Smooth muscle cell (in vitro differentiated cells): ENCODE measurements around the gene MSLN. TPM values are rescaled to one million over a fixed set of nuclear protein-coding genes. Genes with fewer than 3 reads are reported as not detected.

Experiments
- DNase-seq: peaks from one replicate; lab custom pipeline; 2025; ENCODE audit not compliant: unreplicated experiment; lab: John Stamatoyannopoulos, UW
- H2AFZ ChIP-seq: fragments of 200-600 bp; sonication (generic); 2 replicates; pipeline ENCODE4 v1.6.0; 2016; ENCODE audit warnings: antibody characterized with exemption, low read depth, mild to moderate bottlenecking
- H3F3A ChIP-seq: fragments of 200-600 bp; sonication (generic); 2 replicates; pipeline ENCODE4 v1.6.0; 2017; ENCODE audit warnings: antibody characterized with exemption, low read depth
- H3K27ac ChIP-seq: fragments of 200-600 bp; sonication (generic); 2 replicates; pipeline ENCODE4 v1.5.1; 2016; ENCODE audit warnings: low read depth, mild to moderate bottlenecking
- H3K27me3 ChIP-seq: fragments of 200-600 bp; sonication (generic); 2 replicates; pipeline ENCODE4 v1.6.1; 2016; ENCODE audit warnings: low read depth, mild to moderate bottlenecking
- H3K36me3 ChIP-seq: fragments of 200-600 bp; sonication (generic); 2 replicates; pipeline ENCODE4 v1.5.1; 2016; ENCODE audit warnings: low read depth
- H3K4me1 ChIP-seq: fragments of 200-600 bp; sonication (generic); 2 replicates; pipeline ENCODE4 v1.5.1; 2016; ENCODE audit warnings: low read depth
- H3K4me2 ChIP-seq: fragments of 200-600 bp; sonication (generic); 2 replicates; pipeline ENCODE4 v1.6.0; 2016; ENCODE audit warnings: mild to moderate bottlenecking
- H3K4me3 ChIP-seq: fragments of 200-600 bp; sonication (generic); 2 replicates; pipeline ENCODE4 v1.5.1; 2016; ENCODE audit warnings: mild to moderate bottlenecking
- H3K79me2 ChIP-seq: fragments of 200-600 bp; sonication (generic); 2 replicates; pipeline ENCODE4 v1.6.0; 2016; ENCODE audit warnings: low read depth, mild to moderate bottlenecking
- H3K9ac ChIP-seq: fragments of 200-600 bp; sonication (generic); 2 replicates; pipeline ENCODE4 v1.6.0; 2016; ENCODE audit warnings: low read depth
- H3K9me3 ChIP-seq: fragments of 200-600 bp; sonication (generic); replicated peaks from 2 replicates; pipeline ENCODE4 v1.5.1; 2016; ENCODE audit warnings: low read depth
- H4K20me1 ChIP-seq: fragments of 200-600 bp; sonication (generic); 2 replicates; pipeline ENCODE4 v1.6.0; 2016; ENCODE audit warnings: low read depth
- CTCF ChIP-seq: fragments of 200-600 bp; sonication (generic); IDR thresholded peaks from 2 replicates; pipeline ENCODE4 v1.5.1; 2017; ENCODE audit warnings: borderline replicate concordance, mild to moderate bottlenecking, antibody characterized with exemption; ENCODE audit not compliant: insufficient read depth, poor library complexity, severe bottlenecking
- WGBS: methylation state at CpG from one replicate; pipeline ENCODE4 v1.1.7; 2016; ENCODE audit warnings: low lambda C conversion rate; 5-methylcytosine and 5-hydroxymethylcytosine counted together
- polyA plus RNA-seq: library from polyadenylated mRNA; unstranded; fragments of >200 nt; fragmentation: Nextera tagmentation; extraction: Ambion mirVana; gene quantifications from 2 replicates; pipeline ENCODE4 v1.2.1, GENCODE V29; 2016
- total RNA-seq: library from RNA; depleted of rRNA; stranded (reverse); fragments of >200 nt; gene quantifications from 2 replicates; pipeline ENCODE4 v1.2.3, GENCODE V29; 2014

The MSLN gene
- total and polyA plus RNA-seq, 2 experiments from 2014 or later = 0.26 to 3.7 TPM

GRCh38 chr16:715477-716199 is 44.9 kb upstream of the MSLN start:
- Histone ChIP-seq H3K36me3 (no peaks in the 10 kb centered on the region), H2AFZ (no peak overlapping the region), H3K4me3 (peak overlapping the region; percentile 61), H3K27ac (no peak overlapping the region), H3K9ac (no peak overlapping the region), H4K20me1 (peaks cover 8% of the 10 kb centered on the region), H3K27me3 (no peaks in the 10 kb centered on the region), H3K9me3 (no peaks in the 10 kb centered on the region), H3K4me2 (peak overlapping the region; percentile 99), H3F3A (no peaks in the 10 kb centered on the region), H3K79me2 (no peaks in the 10 kb centered on the region), H3K4me1 (peaks cover 15% of the 10 kb centered on the region)
- 8% methylated on average over 59 of the region's 74 CpGs for WGBS
- no peak for DNase-seq
- peak; percentile 15 for TF ChIP-seq CTCF

- H2AFZ ChIP-seq = no peak overlapping the region
- no peak for DNase-seq
- no peak overlapping the region for H3K9ac ChIP-seq
Observed at GRCh38 chr16:716200-716568, 44.4 kb upstream of the MSLN start.

GRCh38 chr16:716768-717325 is 43.7 kb upstream of the MSLN start:
- H3K9ac ChIP-seq = no peak overlapping the region
- no peak overlapping the region for H2AFZ ChIP-seq
- H3K27ac ChIP-seq = no peak overlapping the region
- no peaks in the 10 kb centered on the region for H3F3A ChIP-seq
- peaks cover 13% of the 10 kb centered on the region for H4K20me1 ChIP-seq
- H3K36me3 ChIP-seq = no peaks in the 10 kb centered on the region
- no peak for TF ChIP-seq CTCF
- 96% methylated on average over 26 of the region's 29 CpGs for WGBS
- H3K79me2 ChIP-seq = no peaks in the 10 kb centered on the region
- H3K27me3 ChIP-seq = no peaks in the 10 kb centered on the region
- no peak overlapping the region for H3K4me2 ChIP-seq
- no peak overlapping the region for H3K4me3 ChIP-seq
- H3K4me1 ChIP-seq = peaks cover 15% of the 10 kb centered on the region
- DNase-seq = no peak
- H3K9me3 ChIP-seq = no peaks in the 10 kb centered on the region

More at GRCh38 chr16:716200-716568, 44.4 kb upstream of the MSLN start:
- peaks cover 15% of the 10 kb centered on the region for H3K4me1 ChIP-seq
- H3F3A ChIP-seq = no peaks in the 10 kb centered on the region
- no peaks in the 10 kb centered on the region for H3K27me3 ChIP-seq
- TF ChIP-seq CTCF = no peak
- H3K4me2 ChIP-seq = peak overlapping the region; percentile 99
- H4K20me1 ChIP-seq = peaks cover 8% of the 10 kb centered on the region
- WGBS = 51% methylated on average over 11 of the region's 12 CpGs
- H3K4me3 ChIP-seq = peak overlapping the region; percentile 61
- H3K27ac ChIP-seq = no peak overlapping the region
- no peaks in the 10 kb centered on the region for H3K9me3 ChIP-seq
- H3K79me2 ChIP-seq = no peaks in the 10 kb centered on the region
- no peaks in the 10 kb centered on the region for H3K36me3 ChIP-seq
